HG03565 (cell line): ENCODE results near the gene CPEB1.

ENCODE experiments used
- ATAC-seq: cut with Tn5 transposase; IDR thresholded peaks from one replicate; pipeline ENCODE4 v1.9.1; 2021; ENCODE audit warnings: mild to moderate bottlenecking, moderate library complexity; ENCODE audit not compliant: unreplicated experiment

CPEB1 gene

DNA sequence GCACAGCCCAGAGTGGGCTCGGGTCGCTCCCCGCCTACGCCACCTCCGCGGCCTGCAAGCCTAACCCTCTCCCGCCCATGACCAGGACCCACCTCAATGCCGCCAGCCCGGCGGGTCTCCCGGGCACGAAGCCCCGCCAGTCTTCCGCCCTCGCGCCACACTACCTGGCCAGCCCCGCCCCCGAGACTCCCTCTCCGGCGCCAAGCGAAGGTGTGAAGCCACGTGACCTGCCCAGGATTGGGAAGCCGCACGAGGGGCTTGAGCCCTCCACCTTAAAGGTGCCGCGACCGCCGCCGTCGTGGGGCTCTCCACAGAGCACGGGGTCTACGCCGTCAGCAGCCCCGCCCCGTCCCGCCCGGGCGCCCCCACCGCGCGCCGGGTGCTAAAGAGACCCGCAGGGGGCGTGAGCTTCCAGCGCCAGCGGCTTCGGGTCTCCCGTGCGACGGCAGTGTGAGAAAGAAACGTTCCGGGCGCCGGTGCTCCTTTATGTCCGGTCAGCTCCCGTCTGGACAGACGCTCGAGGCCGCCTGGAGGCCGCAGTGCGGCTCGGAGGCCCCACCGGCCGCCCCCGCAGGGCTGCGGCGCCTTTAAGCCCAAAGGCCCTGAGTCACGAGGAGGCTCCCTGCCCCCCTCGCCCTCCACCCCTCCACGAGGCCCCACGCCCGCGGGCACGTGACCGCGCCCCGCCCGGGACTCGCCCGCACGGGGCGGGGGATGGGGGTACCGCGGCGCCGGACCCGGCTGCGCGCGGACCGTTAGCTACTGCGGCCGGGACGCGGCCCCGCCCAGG, at the start of gene CPEB1:
Gene CPEB1 (minus strand): TSS at position 319 of the 790 bp plus-strand sequence. CDS start 18,904 bp downstream, outside the sequence.
- no peak for ATAC-seq

DNA sequence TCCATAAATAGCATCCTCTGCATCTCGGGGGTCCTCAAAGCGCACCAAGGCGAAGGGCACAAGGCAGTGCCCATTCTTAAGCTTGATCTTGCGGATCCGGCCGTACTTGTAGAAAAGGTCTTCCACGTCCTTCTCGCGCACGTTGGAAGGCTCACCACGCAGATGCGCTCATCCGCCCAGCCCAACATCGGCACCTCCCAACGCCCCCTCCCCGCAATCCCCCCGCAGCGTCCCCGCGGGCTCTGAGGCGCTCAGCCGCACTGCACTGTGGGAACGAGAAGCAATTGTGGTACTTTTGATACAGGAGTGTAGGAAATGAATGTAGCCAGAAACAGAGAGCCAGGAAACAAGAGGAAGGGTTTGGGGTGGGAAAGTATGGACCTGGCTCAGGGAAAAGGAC, 45.0 kb upstream of the CPEB1 start:
- no peak for ATAC-seq

DNA sequence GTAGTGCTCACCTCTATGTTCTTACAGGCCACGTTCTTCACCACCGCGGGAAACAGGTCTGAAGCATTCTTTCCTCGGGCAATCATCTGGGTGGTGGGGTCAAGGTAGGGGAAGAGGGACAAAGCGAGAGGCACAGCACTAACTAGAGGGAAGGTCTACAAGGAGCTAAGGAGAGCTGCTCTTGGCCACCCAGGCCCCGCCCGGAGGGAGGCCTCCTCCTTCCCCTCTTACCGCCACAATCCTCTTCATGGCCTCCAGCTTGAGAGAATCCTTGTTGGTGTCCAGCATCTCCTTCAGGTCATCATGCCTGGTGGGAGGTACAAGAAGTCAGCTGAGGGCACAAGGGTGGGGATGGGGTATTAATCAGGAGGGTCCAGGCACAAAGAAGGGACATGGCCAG, 42.0 kb upstream of the CPEB1 start:
- ATAC-seq = no peak

DNA sequence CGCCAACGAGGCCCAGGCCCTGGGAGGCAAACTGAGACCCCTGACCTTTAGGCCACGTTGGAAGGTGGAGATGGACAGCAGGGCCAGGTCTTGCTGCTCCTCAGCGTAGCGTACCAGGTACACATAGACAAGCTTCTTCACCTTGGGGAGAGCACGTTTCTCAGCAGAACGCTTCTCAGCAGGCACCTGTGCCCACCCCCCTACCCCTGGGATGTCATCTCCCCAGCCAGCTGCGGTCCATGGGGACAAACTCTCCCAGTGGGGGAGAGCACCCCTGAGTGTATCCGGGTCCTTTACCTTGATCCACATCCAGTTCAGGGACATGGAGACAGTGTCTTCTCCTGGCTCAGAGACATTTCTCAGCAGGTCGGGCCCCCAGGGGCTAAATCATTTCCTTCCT, 41.5 kb upstream of the CPEB1 start:
- no peak for ATAC-seq

DNA sequence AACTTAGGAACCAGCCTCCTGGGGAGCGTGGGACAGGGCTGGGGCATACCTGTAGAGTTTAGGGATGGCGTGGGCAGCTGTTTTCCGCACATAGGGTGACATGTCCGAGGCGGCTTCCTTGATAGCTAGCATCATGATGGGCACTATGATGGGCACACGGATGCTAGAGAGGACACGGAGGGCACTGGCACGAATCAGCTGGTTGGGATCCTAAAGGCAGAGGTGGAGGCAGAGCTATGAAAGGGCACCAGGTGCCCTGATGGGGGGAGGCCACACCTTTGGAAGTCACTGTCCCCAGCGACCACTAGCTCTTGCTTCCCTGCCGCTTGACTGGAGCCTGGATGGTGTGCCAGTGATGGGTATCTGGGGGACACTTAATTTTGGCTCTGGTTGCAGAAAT, 34.2 kb upstream of the CPEB1 start:
- no peak for ATAC-seq

DNA sequence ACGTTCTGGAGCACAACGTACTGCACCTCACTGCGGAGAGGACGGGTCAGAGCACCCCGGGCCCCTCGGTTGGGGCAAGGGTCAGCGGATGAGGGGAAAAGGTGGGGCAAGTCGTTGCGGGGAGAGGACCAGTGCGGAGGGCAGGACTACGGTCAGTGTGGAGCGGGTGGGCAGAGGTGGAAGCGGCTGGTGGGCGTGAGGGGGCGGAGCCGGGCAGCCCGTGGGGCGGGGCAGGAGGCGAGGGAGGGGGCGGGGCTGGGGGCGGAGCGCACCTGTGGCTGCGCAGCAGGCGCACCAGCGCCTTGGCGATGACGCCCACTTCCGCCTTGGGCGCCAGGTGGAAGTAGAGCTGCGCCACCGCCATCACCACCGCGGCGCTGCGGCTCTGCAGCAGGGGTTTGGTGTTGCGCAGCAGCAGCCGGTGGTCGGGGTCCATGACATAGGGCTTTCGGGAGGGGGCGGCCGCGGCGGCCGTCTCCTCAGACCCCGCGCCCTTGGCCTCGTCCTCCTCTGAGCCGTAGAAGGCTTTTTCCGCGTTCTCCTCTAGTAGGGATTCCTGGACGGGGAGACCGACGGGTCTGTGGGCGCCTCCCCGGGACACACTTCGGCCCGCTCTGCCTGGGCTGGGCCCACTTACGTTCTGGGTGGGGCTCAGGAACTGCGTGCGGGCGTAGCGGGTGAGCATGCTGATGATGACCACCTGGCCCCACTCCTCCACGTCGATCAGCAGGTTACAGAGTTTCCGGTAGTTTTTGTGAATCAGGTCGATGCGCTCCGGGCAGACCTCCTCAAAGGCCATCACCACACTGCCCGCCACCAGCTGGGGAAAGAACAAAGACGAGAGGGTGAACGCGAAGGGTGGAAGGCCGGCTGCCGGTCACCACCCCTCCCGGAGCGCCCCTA, 33.3 kb upstream of the CPEB1 start:
- peak; percentile 69 for ATAC-seq

DNA sequence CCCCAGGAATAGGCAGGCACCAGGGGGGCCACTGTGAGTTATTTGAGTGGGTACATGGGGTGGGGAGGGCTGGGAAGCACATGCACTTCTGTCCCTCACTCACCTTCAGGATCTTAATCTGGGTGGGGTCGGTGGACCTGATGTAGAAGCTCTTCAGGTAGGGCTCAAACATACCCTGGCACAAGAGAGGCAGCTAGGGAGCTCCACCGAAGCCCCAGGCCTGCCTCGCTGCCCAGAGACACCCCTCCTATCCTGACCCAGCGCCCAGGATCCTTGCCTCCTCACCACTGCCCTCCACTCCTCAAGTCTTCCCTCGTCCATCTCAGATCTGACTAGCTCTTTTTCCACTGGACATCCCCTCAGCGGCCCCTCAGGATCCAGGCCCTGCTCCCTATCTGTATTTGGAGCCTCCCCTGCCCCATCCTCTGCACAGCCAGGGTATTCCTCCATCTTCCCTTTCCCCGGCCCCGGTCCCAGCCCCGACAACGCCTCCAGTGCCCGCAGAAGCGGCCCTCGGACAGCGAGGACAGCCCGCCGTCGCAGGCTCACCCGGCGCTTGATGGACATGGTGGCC, 32.5 kb upstream of the CPEB1 start:
- no peak for ATAC-seq

DNA sequence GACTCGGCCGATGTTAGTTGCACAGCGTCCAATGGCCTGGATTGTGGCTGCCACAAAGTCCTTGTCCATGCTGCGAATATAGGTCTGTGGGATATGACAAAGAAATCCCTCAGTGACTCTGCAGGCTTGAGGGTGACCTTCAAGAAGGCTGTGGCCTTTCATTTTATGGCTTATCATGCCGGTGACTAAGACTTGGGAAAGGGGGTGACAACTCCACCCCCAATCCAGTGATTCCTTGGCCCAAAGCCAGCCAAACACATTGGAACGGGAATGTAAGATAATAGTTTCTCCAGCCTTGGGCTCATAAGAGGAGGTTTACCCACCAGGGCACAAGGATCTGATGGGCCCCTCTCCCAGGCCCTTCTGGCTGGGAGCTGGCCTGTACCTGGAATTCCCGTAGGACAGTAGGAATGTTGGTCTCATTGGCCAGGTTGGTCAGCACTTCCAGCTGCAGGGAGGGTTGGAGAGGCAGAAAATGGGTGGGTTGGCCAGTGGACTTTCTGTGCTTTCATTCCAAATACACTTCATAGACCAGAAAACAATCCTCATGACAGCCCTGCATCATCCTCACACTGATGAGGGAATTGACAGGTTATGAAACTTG, 30.7 kb upstream of the CPEB1 start:
- ATAC-seq = no peak

DNA sequence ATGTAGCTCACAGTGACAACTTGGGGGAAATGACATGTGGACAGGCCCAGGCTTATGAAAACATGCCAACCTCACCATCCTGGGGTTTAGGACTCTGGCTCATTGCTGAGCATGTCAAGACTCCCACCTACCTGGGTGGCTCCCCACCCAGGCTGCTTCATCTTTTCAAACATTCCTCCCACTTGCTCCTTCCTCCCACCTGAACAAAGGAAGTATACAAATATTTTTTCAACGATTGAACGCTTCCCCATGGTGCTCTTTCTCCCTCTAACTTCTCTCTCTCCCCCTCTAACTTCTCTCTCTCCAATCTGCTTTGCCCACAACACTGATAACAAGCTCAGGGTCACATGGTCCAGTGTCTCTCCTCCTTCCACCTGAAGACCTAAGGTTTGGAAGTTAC, 27.7 kb upstream of the CPEB1 start:
- ATAC-seq = no peak

DNA sequence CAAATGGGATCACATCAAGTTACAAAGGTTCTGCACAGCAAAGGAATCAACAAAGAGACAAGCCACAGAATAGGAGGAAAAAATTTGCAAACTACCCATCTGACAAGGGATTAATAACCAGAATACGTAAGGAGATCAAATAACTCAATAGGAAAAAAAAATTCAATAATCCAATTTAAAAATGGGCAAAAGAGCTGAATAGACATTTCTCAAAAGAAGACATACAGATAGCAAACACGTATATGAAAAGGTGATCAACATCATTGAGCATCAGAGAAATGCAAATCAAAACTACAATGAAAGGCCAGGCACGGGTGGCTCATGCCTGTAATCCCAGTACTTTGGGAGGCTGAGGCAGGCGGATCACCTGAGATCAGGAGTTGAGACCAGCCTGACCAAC, 23.5 kb upstream of the CPEB1 start:
- ATAC-seq = no peak

DNA sequence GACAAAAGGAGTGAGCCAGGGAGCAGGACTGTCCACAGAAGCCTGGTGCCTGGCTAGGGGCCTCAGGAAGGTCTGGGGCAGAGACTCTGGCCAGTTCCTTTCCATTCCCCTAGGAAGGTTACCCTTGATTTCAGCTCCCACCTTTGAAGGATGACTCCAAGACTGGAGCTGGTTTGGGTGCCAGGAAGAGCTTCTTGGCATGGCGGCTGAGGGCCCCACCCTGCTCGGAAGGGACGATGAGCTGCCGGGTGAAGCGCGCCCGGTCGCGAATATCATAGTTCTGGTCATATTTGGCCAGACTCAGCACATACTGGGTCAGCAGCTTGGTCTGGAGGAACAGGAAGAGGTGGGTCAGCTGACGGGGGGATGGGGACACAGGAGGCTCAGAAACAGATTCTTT, 19.4 kb upstream of the CPEB1 start:
- ATAC-seq = no peak

DNA sequence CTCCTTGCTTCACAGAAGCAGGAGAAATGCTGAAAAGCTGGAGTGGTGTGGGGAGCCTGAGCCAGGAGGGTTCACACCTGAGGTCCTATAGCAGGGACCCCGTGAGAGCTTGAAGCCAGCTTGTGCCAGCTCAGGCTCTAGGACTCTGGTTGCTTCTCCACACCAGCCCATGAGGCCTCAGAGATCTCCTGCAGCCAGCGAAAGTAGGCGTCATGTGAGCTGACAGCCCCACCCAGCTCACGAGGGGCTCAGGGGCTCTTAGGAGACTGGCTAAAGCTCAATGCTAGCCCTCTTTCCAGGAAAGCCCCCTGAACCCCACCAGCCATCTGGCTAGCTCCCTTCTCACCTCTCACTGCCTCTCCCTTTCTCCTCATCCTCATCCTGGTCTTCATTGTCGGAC, 16.9 kb upstream of the CPEB1 start:
- no peak for ATAC-seq

DNA sequence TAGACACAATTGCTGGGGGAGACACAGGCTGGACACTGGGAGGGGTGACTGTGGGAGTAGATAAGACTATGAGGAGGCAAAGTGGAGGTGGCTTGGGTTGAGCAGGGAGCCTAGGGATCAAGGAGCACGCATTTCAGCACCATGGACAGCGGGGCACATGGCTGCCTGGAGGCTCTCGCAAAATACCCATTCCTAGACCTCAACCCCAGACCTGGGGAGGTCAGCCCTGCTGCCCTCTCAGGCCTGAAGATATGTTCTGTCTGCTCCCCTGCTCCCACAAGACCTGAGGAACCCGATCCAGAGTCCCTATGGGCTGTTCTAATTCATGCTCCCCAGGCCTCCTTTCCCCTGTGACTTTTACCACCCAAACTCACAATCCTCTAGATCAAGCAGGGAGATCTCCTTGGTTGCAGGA, 16.0 kb upstream of the CPEB1 start:
- ATAC-seq = no peak

DNA sequence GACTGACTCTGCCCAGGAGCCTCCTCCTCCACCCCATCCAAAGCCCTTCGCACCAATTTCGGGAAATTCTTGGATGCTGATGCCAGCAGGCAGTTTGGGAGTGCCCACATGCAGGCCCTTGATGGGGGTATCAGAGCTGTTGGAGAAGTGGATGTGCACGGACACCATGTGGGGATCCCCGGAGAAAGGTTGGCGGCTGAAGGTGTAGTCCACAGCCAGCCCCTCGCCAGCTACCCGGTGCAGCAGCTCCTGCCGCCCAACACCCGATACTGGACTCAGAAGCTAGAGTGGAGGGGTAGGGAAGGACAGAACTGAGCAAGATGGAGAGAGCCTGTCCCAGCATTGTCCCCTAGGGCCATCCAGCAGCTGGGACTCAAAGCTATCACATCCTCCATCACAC, 15.5 kb upstream of the CPEB1 start:
- no peak for ATAC-seq

DNA sequence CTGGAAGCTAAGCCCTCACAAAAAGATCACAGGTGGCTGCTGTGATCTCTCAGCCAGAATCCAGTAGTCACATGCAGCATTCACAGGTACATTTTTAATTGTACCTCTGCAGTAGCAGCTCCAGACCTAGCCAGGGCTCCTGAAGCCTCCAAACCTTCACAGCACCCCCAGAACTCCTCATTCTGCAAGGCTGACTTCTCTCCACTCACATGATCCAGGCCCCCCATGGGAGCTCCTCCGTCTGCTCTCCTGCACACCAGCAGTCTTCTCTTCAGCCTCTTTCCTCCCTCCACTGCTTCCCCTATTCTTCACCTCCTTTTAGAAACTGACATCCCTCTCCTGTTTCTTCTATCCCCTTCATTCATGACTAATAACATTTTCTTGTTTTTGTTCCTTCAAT, 13.2 kb upstream of the CPEB1 start:
- no peak for ATAC-seq

DNA sequence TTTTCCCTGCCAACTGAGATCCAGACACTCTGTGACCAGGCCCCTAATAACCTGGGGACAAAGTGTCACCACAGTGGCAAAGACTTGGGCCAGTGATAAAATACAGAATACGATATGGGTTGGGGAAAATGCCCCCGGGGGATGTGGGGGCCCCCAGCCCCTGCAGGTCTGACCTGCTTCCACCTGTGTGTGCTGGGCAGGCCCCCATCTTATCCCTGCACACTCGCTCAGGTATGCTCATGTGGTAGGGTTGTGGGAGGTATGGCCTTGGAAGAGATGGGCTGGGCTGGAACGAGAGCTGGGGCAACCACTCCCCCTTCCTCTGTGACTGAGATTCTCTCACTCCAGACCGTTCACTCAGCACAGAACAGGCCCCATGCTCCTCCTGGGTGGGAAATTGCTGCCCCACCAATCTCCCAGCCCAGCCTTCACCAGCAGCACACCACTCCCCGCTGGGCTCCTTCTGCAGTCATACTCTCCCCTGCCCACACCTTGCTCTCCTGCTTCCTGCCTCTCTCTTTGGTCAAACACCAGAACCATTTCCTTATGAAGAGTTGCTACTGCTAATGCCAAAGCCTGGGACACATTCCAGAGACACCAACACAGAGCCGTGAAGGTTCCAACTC, 9.6 kb upstream of the CPEB1 start:
- no peak for ATAC-seq

DNA sequence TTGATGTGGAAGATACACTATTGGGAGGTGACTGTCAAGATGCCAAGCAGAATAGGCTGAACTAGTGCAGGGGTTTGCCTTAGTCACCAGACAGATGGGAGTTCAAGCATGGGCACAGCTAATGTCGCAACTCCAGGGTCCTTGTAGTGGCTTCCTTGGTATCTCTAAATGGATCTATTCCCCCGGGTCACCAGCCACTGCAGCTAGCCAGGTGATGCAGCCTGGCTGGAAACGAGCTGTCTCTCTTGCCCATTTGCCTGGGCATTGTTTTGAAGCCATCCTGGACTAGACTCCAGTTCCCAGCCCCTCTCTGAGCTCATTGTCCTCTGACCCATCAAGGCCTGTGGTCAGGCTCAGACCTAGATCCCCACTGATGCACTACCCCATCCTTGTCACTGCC, 8.4 kb upstream of the CPEB1 start:
- no peak for ATAC-seq

DNA sequence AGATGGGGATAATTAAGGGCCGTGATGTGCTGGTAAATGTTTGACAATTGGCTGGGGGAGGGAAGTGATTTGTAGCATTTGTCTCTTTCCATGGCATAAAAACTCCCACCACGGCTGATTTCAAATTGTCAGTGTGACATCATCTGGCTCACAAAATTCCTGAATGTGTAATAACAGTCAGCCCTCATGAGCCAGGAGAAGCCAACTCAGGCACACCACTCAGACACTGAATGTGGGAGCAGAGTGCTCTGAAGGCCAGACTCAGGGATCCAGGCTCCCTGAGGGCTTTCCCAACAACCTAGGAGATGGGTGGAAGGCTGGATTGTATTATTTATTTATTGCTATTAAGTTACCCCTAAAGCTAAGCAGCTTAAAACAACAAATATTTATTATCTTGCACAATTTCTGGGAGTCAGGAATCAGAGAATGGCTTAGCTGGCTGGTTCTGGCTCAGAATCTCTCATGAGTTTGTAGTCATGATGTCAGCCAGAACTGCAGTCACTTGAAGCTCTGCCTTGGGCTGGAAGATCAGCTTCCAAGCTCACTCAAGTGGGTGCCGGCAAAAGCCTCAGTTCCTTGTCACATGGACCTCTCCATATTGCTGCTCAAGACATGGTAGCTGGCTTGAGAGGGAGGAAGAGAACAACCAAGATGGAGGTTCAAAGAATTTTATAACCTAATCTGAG, 6.5 kb upstream of the CPEB1 start:
- no peak for ATAC-seq

DNA sequence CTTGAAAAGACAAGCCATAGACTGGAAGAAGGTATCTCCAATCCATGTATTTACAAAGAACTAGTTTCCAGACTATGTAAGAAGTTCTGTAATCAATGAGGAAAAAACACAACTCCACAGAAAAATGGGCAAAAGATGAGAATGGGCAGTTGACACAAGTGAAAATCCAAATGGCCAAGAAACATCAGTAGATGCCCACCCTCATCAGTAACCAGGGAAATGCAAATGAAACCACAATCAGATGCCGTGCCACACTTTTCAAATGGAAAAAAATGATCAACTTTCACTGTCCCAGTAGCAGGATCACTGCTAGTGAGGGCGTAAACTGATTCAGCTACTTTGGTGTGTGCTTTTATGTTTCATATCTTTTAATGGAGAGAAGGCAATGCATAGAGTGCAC, 4.5 kb upstream of the CPEB1 start:
- ATAC-seq = no peak

DNA sequence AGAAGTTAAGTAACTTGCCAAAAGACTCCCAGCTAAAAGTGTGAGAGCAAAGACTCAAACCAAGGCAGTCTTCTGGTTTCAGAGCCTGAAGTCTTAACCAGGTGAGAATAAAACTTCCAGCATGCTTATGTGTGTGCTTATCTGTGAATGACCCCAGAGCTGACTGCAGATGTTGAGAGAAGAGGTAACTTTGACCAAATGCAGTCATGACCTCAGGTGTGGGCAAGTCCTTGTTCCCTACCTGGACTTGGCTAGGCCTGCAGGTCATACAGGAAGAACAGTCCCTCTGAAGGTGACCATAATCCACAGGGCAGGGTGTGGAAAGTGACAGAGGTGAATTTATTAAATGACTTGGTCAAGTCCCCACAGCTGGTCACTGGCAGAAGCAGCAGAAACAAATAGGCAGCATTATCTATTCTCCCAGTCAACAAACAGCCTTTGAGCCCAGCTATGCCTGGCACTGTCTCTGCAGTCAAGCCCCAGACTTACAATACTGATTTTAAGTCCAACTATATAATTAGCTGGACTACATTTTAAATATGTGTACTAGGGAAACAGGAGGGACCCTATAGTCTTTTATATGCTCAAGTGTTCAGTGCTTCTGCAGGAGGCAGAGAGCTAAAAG, 3.0 kb upstream of the CPEB1 start:
- no peak for ATAC-seq
